GM23248 (cell line): ENCODE measurements around the gene TCF4.

Experiments
- EZH2 ChIP-seq: fragments of 200-600 bp; sonication (generic); IDR thresholded peaks from 2 replicates; pipeline ENCODE4 v1.6.1; 2018; ENCODE audit warnings: antibody characterized with exemption, mild to moderate bottlenecking; ENCODE audit not compliant: insufficient read depth, poor library complexity, severe bottlenecking
- EZH2phosphoT487 ChIP-seq: fragments of 200-600 bp; sonication (generic); IDR thresholded peaks from 2 replicates; pipeline ENCODE4 v1.6.1; 2018; ENCODE audit warnings: antibody characterized with exemption, moderate library complexity, mild to moderate bottlenecking, low read depth; ENCODE audit not compliant: insufficient read depth

GRCh38 chr18:55484773-55485172, 103.2 kb downstream of the TCF4 start:
- TF ChIP-seq EZH2phosphoT487 (no peak), EZH2 (no peak)
